HUDEP-2 (cell line): ENCODE data around the gene KCNMA1.
"Not testable (repeated sequence)": the region's sequence is repeated elsewhere in the genome, so short reads cannot be mapped to it uniquely, and the experiment has no call there.

ENCODE experiments used
- DNase-seq, 76 experiments: peaks; one replicate each; lab custom pipeline; 2025; ENCODE audit not compliant: unreplicated experiment in 76 of 76; lab: John Stamatoyannopoulos, UW

KCNMA1 gene

DNA sequence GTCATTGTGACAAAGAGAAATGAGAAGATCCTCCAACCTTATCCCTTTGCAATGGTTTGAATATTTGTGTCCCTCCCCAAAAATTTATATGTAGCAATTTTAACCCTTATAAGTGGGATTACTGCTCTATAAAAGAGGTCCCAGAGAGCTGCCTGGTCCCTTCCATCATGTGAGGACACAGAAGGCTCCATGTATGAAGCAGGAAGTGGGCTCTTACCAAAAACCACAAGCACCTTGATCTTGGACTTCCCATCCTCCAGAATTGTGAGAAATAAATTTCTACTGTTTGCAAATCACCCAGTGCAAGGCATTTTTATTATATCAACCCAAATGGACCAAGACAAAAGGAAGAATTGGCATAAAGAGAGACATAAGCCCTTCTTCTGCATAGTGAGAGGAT lies 95.7 kb downstream of the KCNMA1 start:
- DNase-seq = no peak

DNA sequence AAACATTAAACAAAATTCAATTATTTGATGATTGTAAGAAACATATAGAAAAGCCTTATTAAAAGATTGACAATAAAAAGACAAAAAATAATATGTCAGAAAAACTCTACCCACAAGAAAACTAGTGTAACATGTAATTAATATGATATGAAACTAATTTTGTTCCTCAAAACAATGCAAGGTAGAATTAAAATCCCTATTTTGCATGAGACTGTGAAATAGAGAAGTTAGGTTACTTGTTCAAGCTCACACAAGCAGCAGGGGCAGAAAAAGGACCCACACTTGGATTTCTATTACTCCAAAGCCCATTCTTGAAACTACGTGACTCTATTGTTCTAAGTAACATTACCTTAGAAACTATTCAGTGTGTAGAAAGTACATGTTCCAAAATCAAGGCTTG lies 96.4 kb downstream of the KCNMA1 start:
- DNase-seq = no peak

DNA sequence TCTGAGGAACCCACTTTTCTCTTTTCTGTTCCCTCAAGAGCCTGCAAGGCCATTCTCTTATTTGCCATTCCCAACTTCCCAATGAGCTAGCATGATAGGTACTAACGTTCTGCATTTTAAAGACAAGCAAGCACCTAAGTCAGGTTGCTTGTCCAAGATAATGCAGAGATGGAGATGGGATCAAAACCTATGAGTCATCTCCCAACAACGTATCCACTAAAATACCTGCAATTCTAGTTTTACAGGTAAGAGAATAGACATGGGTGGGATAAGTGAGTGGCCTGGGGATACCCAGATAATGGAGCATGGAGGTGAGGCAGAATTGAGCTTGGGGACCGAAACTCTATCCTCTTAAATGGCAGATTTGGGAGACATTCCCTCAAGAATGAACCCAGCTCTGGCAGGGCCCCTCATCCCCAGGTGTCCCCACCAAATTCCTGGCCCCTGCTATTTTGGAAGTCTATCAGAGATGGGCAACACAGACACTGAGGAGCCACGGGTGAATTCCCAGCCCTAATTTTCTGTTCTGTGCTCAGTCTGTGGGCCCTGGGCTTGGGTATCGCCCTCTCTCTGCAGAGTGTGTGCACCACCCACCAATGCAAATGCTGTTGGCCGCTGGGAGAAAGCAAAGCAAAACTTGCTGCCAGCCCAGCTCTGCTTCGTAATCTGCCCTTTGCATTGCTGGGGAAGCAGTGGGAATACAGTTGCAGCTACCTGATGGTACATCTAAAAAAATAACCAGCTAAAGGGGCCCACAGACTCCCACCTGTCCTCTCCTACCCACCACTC lies 98.3 kb downstream of the KCNMA1 start:
- no peak for DNase-seq

DNA sequence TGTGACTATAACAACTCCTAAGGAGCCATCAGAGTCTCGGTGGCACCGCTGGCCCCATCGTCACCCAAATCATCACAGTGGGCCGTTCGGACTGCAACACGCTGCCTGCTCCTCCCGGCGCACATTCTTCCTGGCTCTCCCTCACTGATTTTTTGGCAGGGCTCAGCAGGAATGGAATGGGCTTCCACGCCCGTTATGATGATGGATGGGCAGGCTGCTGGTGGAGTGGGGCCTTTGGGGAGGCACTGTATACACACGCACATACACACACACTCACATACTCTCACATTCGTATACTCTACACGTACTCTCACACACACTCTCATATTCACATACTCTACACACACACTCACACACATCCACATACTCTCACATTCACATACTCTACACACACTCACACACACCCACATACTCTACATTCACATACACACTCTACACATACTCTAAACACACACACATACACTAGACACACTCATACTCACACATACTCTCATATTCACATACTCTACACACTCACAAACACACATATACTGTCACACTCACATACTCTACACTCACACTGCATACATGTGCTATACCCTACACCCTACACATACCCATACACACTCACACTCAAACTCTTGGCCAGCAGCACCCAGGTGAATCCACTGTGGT lies 99.8 kb downstream of the KCNMA1 start:
- no peak for DNase-seq

DNA sequence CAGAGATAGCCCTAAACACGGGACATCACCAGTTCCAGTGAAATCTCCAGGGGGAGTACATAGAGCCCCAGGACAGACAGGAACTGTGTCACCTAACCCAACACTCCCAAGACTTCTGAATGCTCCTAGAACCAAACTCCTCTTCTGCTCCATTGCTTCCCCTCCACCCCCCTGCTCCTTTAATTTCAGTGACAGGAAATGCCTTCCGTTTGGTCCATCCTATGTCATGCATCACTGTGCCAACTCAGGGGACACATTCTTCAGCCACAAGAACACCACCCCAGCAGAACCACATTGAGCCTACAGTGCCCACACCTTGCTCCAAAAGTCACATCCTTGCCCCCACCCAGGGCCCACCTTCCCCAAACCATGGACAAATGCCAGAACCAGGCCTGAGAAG lies 100.5 kb downstream of the KCNMA1 start:
- no peak for DNase-seq

DNA sequence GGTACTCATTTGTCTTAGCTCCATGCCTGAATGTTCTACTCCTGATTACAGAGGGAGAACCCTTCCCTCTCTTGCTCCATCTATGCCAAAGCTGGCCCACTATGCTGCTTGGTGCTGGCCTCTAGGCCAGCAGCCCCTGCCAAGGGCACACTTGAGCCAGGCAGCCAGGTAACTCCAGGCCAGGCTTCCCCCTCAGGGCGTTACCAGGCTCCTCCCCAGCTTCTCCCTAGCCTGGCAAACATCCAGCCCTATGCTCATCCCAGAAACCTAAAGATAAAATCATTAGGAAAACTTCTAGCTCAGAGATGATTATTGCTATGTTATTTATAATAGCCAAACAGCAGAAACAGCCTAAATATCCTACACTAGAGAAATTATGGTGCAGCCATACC lies 103.7 kb downstream of the KCNMA1 start:
- DNase-seq = no peak

DNA sequence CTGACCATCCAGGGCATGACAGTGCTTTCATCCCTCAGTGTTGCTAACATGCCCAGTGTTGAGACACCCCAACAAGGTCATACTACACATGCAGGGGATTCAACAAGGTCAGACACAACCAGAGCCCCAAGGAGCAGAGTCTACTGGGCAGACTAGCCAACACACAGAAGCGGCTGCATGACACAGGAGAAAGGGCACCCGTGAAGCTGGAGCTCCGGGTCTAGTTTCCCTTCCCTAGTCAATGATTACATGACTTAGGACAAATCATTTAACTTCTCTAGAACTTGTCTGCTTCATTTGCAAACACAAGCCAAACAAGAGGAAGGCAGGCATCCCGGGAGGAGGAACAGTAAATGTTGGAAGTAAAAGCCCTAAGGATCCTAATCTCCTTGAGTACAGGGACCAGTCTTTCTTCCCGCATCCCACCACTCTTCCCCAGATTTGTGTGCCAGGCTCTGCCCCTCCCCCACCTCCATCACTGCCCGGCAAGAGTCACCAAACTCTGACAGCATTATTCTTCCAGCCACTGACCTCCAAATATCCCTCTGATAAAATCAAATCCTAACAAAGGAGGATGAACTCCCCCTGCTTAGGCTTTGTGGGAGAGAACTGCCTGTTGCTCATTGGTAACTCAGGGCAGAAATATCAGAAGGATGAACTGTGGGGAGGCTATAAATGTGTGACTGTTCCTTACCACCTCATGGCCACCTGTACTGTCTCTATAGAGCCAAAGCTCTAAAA lies 104.3 kb downstream of the KCNMA1 start:
- no peak for DNase-seq

DNA sequence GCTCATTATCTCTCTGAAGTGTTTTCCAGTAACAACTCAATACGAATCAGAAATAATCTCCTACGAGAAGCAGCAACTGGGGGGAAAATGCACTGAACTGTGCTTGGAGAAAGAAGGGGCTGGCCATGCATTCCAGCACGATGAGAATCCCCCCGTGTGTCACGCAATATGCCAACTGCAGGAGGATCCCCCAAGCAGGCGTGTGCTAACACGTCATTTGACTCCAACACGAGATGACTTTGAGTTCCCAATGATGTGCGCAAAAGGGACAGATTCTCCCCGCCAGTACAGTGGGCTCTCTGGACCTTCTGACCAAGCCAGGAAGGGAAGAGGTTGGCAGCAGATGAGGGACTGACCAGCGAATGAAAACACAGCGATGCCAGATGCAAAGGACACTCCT lies 105.5 kb downstream of the KCNMA1 start:
- DNase-seq = no peak

DNA sequence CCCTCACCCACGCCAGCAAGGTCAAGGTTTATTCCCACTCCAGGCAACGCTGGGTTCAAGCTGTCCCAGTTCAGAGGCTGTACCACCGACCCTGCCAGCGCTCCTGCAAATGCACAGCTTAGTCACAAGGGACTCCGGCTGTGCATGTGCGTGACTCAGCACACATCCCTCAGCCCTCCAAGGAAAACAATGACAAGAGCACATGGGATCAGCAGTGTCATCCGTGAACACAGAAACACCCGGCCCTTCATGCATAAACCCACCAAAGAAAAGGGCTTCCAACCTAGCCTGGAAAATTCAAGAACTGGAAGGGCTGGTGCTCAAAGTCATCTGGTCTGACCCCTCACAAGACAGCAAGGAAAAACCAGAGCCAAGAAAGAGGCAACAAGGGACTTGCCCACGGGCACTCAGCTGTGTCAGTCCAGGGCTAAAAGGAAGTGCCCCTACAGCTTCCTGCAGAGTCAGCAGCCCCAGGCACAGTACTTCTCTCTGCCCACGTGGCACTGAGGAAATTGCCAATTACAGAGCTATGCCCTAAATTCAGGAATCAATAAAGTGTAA lies 106.1 kb downstream of the KCNMA1 start:
- no peak for DNase-seq

DNA sequence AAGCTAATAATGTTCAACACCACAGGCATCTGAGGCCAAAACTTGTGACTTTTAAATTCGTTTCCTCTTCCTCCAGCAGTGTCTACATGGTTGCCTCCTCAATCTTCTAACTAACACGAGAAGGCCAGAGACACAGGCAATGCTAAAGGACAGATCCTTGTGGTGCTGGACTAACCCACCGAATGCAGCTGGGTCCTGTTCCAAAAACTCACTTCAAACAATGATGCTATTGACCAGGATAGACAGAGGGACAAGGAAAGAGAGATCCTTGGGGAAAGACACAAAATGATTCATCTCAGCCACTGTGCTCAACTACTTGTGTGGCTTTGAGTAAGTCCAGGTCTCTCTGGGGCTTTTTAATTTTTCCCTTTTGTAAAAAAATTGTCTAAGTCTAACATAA lies 107.6 kb downstream of the KCNMA1 start:
- DNase-seq = no peak

DNA sequence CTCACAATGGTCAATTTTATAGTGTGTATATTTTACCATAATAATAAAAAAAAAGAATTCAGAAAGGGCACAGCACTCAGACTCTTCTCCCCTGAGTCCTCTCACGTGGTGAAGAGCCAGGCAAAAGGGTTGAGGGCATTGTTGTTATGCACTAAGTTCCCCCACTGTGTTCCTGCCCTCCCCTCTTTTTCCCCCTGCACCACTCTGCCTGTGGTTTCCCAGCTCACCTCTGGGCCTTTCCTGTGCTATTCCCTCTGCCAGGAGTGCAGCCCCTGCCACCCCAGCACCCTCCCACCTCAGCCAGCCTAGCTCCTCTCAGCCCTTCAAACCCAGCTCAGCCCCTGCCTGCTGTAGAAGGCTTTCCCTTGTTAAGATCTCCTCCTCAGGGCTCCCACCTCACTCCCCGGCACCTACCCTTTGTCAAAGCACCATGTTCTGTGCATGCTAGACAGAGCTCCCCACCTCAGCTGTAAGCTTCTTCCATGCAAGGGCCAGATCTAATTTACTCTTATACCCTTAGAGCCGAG lies 108.5 kb downstream of the KCNMA1 start:
- DNase-seq = no peak

DNA sequence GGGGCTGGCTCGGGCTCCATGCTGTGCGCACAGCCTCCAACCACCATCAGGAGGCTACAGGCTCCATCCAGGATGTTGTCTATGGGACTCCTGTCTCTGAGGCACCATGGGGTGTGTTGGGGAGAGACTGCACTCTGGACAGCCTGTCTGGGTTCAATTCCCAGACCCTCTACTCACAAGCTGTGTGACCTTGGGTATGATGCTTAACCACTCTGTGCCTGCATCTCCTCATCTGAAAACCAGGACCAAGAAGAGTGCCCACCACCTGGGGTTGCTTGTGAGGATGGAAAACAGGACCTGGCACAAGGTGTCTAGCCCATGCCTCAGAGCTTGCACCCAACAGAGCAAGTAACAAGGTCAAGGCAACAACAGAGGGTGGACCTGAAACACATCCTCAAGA lies 109.8 kb downstream of the KCNMA1 start:
- no peak for DNase-seq

DNA sequence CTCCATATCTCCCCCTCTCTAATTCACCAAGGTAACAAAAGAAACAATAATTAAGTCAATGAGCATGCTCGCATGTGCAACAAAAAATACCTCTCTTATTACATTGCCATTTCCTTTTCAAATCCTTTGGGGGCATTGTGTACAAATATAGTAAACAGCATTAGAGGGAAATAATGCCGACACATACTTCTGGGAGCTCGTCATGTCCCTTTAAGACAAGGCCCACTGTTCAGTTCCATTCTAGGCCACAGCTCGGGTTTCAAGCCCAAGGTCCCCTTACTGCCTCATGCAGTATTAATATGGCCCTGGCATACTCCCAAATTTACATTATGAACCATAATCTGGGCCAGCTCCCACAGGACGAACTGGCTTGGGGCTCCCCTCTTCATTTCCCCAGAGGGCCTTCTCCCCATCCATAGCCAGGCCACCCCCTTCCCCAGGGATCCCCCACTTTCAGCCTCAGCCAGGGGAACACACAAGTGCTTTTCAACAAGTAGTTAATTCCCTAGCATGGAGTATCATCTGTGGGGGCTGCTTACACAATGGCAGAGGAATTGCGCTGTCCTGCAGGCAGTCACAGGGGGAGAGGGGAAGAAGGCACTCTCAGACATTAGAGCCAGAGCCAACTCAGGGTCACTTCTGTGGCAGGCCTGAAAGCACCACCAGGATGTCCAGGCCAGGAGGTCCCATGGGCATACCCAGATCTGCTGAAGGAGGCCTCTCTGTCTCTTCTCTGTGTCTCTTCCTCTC lies 110.6 kb downstream of the KCNMA1 start:
- no peak for DNase-seq

DNA sequence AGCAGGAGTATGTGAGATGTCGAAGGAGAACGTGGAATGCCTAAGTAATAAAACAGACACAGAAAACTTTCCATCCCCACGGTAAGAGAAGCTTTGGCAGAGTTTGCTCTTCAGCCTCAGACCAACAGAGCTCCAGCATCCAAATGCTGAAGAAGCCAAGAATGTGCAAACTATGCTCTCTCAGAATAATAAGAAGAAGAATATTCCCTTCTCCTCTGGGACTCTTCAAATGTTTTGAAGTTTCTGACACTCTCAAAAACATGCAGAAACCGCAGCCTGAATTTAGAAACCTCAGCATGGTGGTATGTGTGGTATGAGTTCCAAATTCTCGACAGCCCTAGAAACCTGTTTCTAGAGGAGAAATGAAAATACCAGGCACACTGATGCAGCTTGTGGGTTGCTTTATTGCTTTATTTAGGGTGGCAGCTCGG lies 113.3 kb downstream of the KCNMA1 start:
- no peak for DNase-seq

DNA sequence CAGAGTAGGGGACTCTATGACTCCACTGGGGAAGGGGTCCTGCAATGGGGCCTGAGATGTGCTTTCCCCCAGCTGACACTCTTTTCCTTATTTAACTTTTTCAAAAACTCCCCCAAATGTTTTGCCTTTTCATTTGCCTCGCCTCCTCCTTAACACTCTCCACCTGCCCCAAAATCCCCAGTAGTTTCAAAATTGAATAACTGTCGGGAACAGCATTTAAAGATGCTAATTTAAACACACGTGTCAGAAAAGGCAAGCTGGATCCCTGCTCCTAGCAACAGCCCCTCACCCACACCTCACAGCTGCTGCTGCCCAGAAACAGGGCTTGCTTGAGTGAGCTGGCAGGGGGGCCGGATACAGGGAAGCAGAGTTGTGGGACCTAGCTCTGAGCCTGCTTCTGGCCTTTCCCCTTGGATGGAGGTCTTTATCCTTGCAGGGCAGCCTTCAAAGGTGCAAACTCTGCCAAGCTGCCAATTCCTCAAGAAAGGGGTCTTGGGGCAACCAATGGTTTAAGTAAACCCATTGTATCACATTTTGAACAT lies 115.3 kb downstream of the KCNMA1 start:
- no peak for DNase-seq

DNA sequence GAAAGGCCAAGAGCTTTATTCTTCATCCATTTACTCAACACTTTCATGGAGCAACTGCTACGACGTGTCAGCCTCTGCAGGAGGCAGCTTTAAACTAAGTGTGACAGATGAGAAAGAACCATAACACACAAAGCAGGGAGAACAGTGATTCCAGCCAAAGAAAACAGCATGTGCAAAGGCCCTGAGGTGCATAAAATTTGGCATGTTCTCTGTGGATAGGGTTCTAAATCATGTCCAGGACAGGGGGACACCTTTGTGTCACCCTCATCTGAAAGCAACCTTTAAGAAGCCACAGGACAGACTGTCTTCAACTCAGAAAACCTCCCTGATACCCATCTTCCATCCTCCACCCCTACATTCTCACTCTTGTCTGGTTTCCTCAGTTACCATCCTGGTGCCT lies 116.6 kb downstream of the KCNMA1 start:
- no peak for DNase-seq

DNA sequence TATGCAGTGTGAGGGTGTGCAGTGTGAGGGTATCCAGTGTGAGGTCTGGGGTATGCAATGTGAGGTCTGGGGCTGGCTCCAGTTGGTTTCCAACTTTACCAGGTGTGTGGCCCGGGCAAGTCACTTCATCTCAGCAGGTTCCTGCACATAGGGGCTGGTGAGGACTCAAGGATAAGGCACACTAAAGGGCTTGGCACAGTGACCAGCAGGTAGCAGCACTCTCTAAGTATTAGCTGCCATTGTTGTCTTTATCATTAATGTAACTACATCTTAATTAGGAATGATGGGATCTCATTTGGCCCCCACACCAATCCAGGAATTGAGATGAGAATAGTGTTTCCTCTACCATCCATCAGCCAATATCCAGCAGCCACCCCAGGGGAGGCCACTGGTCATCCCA lies 117.3 kb downstream of the KCNMA1 start:
- no peak for DNase-seq

DNA sequence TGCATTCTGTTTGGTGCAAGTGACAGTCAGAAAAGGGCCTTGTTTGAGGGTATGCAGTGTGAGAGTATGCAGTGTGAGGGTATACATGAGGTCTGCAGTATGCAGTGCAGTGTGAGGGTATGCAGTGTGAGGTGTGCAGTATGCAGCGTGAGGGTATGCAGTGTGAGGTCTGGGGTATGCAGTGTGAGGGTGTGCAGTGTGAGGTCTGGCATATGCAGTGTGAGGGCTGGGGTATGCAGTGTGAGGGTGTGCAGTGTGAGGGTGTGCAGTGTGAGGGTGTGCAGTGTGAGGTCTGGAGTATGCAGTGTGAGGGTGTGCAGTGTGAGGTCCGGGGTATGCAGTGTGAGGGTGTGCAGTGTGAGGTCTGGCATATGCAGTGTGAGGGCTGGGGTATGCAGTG lies 117.8 kb downstream of the KCNMA1 start:
- not testable (repeated sequence) for DNase-seq

DNA sequence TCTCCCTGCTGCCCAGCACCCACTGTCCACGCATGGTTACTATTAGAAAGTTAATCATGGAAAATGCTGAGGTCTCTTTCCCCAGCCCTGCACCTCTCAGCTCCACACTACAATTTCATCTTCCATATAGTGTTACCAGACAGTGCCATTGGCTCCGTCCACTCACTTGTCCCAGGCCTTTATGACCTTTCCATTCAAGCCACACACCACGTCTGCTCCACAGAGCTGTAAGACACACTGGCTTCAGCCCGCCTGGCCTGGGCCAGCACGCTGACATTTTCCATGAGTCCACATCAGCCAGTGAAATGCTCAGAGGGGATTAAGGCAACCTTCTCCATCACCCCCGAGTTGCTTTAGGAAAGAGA lies 118.7 kb downstream of the KCNMA1 start:
- no peak for DNase-seq

DNA sequence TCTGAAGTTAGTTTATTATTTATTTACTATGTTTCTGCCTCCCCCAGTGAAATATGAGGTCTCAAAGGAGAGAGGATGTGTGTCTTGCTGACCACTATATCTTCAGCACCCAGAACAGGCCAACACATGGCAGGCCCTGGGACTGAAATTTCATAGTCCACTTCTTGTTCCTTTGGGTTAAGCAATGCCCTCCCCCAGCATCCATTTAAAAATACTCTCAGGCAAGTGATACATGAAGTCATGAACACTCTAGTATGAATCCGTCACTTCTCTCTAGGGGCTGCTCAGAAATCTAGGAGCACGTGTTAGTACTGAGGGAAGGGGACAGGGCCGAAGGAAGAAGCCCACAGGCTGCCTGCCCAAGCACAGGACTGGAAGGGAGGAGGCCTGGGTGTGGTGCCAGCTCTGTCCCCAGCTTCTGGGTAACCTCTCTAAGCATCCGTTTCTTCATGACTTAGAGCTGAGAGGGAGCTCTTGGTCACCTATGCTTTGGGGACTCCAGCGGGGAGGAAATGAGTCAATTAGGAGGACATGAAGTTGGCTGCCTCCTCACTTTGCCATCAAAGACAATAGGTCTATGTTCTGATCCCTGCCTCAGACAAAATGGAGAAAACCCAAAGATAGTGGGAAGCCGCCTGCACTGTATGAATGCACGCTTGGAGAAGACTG lies 119.2 kb downstream of the KCNMA1 start:
- no peak for DNase-seq
